Measurements from ENCODE around the gene CDK6. TPM values are rescaled to one million over a fixed set of nuclear protein-coding genes. Genes with fewer than 3 reads are reported as not detected.

The CDK6 gene
- total RNA-seq, 1 experiment from 2014 or later: 59.7 TPM

GRCh38 chr7:92845736-92846135, 9.4 kb upstream of the CDK6 start:
- no peak for DNase-seq (ENCODE audit: low spot score)

- no peak for DNase-seq (ENCODE audit: low spot score)
These were observed 7.4 kb upstream of the CDK6 start for GRCh38 chr7:92843781-92844180.

- DNase-seq (ENCODE audit: low spot score): no peak
These were observed 6.8 kb upstream of the CDK6 start for GRCh38 chr7:92843034-92843760.

DNA sequence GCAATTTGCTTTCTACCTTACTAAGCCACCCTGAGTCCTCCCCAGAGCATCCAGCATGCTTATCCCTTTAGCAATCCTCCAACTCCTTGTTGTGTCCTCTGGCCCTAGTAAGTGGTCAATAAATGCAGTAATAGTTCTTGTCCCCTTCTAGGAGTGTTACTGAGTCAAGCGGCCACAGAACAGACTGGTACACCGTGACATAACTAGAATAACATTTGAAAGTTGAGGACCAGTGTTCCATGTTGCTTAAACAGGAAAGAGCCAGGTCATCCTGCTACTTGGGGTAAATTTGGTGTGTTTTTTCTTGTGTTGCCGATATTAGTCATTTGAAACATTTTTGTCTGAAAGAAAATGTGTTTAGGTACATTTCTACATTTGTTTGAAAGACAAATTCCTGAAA, 4.8 kb upstream of the CDK6 start:
- DNase-seq (ENCODE audit: low spot score): no peak

DNA sequence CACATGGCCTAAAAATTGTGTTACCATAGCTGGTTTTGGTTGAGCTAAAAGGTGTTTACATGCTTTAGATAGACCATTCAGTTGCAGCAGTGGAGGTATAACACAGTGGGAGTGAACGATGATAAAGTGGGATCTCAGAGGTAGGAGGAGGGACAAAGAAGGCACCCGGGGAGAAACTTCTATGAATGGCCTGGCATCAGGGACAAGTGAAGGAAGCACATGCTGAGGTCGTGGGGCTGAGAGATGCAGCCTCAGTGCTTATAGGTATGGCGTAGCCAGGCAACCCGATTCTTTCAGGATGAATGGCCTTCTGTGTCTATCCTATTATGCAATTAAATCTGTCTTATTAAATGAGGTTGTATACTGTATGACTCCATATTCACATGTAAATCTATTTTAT, 3.9 kb upstream of the CDK6 start:
- no peak for DNase-seq (ENCODE audit: low spot score)

DNA sequence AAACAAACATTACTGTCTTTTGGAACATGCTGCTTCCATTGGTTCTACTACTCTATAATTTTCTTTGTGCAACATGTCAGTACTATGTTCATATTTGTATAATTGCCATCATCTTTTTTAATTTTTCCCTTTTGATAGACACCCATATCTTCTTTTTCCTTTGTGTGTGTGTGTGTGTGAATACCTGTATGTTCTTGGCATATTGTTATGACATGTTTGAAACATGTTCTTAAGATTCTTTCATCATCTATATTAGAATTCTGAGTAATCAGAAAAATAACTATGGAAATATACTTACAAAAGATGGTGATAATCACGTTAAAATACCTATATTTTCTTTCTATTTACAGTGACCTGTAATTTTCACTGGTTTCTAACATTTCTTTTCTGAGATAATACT, 3.5 kb upstream of the CDK6 start:
- DNase-seq (ENCODE audit: low spot score): no peak

- DNase-seq (ENCODE audit: low spot score): no peak
These were observed 2.6 kb upstream of the CDK6 start for GRCh38 chr7:92838934-92839333.

DNA sequence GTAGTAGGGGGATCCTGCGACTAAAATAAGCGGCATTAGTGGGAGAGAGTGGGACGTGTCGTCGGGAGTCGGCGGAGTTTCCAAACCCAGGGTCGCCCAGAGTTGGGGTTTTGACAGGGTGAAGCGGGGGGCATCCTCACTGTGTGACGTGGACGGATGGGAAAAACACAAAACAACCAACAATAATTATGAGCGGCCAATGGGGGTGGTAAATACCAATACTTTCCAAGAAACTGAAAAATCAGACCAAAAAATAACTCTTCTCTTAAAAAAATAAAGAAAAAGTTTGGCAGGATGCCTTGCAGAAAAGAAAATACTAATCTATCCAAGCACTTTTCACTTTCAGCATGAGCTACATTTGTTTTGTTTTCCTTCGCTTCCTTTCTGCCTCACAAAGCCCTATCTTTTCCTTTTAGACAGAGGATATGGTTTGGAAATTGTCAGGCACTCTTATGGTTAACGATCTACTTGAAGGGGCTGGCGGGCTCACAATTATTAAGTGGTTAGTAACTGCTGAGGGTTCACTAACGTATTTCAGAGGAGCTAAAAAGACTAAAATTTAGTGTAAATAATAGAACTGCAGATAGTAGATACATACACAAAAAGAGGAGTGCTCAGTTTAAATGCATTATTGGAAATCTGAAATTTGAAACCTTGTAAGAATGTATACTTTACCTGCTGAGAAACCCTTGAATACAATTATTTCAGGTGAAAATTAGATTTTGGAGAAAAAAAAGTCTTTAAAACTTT, 802 bp upstream of the CDK6 start:
- no peak for DNase-seq (ENCODE audit: low spot score)

GRCh38 chr7:92835851-92836488, 403 bp downstream of the CDK6 start:
- DNase-seq (ENCODE audit: low spot score): peak; percentile 20

GRCh38 chr7:92835261-92835850, 1.0 kb downstream of the CDK6 start:
- DNase-seq (ENCODE audit: low spot score): peak; percentile 80

DNA sequence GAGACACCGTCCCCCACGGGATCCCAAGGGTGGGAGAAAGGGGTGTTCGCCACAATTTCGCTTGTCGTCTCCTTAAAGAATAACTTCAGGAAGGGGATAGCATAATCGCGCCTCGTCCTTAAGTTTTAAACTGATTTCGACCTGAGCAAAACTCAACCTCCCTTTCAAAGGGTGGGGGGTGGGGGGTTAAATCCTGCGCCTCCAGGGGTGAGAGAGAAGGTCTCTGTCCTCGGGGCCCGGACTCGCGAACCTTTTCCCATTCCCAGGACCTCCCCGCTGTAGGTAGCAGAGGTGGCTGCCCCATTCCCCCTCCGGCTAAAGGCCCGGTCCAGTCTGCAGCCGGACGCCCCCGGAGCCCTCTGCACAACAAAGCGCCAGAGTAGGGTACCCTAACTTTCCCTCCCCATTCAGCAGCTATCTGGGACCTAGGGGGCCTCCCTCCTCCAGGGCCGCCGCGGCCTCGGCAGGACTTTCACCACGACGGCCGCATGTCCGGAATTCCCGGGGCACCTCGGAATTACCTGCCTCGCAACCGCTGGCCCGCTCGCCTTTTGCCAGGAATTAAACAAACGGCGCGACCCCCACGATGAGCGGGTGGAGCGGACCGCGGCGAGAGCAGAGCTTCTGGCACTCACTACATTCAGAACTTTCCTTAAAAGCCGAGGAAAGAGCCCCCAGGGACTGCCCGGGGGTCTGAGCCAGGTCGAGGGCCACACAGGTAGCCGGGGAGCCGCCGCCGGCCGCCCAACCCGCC, 1.7 kb downstream of the CDK6 start:
- no peak for DNase-seq (ENCODE audit: low spot score)

DNA sequence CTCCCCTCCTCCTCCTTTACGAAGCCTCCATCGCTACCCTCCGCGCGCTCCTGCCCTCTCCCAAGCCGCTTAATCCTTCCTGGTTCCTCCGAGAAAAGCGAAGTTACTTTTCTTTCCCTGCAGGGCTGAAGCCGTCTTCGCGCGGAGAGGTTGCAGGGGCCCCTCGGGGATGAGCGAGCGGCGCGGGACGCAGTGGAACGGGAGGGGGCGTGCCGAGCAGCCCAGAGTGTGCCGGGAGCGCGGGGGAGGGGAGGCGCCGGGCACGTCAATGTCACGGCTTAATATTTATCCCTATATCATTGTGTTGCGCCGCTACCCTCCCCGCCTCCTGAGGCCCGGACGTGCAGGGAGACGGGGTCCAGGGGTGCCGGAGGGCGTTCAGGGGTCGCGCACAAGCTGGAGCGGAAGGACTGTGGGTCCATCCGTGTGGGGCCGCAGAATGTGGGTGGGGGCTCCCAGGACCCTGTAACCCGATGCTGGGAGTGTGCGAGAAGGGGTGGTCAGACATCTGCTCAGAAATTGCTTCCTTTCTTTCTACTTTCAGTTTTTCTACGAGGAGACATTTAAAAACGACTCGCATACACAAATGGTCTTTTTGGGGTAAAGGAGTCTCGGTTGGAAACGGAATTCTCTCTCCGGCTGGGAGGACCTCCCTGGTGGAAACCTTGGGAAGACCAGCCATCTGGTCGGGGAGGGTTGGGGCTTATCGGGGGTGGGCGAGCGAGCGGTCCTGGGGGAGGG, 2.4 kb downstream of the CDK6 start:
- peak; percentile 82 for DNase-seq (ENCODE audit: low spot score)

GRCh38 chr7:92833024-92833765, 3.2 kb downstream of the CDK6 start:
- DNase-seq (ENCODE audit: low spot score): peak; percentile 93

DNA sequence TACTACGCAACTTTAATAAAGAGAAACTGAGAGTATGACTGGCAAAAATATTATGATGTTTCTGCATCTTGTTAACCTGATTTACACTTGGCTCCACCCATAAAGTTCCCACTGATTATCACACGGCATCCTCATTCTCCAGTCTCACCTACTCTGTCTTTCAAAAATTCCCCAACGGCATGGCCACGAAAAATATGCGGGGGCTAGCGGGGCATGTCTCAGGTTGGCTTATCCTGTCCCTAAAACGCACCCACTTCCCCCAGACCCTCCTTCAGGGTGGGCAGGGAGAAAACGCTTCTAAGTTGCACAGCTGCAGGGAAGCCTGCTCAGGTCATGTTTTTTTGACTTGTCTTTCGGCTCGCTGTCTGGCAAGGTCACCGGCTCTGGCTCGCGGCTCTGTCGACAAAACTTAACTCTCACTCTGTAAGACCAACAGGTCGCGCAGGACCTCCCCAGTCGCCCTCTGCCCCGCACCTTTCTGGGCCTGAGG, 3.8 kb downstream of the CDK6 start:
- no peak for DNase-seq (ENCODE audit: low spot score)

- DNase-seq (ENCODE audit: low spot score): peak; percentile 83
These were observed 4.4 kb downstream of the CDK6 start for GRCh38 chr7:92831716-92832533.

GRCh38 chr7:92830532-92831110, 5.8 kb downstream of the CDK6 start:
- no peak for DNase-seq (ENCODE audit: low spot score)

DNA sequence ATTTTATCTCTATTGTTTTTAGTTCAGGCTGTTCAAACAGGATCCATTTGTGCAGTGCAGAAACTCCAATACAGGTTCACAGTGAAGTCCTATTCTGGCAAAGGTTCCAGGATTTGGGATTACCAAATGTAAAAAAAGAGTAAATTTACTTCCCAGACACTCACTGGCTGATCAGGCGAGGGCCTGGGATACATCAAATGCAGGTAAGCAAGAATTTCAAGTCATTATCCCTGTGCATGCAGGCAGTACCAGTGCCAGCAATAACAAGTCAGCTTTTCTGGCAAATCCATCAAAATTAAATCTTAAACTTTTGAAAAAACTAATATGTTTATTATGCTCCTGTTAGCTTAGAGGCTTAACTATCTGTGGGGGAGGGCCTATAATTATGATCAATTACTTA, 6.3 kb downstream of the CDK6 start:
- no peak for DNase-seq (ENCODE audit: low spot score)

DNA sequence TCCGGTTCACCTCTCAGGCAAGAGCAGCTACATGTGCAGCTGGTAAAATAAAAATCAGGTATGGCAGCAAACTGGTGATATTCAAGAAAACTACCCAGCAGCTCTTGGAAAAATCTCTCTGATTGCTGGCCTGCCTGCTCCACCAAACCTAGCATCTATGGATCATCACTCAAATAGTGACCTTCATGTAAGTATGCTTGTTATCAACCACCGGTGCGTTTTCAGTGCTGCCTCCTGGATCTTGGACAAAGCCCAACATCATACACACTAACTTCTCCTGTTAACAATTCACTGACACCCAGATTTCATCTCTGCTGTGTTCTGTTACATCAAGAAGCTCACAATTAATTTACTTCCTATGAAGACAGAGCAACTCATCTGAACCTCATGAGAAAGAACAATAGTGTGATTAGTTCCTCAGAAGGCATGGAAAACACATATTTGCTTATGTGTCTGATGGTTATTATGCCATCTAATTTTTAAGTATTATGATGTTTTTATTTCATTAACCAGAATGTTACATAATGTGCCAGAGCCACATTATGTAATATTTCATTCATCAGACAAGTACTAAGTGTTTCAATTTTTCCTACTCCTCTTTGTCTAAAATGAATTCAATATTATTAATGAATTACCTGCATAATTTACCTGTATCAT, 8.8 kb downstream of the CDK6 start:
- no peak for DNase-seq (ENCODE audit: low spot score)

Data from H4 (cell line).